HL-60/S4 treated with retinoic acid at 250 ng/mL for 4 days and 3 days (cell line): ENCODE measurements around the gene DNHD1.
"Not testable (repeated sequence)": the region's sequence is repeated elsewhere in the genome, so short reads cannot be mapped to it uniquely, and the experiment has no call there.

Experiments
- in situ Hi-C: fragments of 300-500 bp; cut with MboI; formaldehyde crosslinking; loops from 2 replicates; pipeline ENCODE4 v1.7.0; 2022; ENCODE audit warnings: low sequenced_read_pairs

Gene DNHD1

DNA sequence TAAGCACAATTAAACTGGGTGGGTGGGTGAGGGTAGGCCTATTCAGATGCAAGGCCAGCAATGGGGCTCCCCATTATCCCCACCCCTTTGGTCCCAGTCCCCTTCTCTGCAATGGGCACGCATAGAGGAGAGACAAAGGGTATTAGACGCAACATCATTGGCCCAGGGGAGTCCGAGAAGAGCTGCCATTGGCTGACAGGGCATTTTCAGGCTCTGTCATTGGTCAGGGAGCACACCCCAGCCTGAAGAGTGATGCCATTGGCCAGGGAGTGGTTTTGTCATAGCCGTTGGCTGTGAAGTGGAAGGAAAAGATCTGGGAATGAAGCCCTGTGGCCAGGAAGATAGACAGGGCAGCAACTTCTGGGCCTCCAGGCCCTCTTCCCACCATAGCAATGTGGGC lies 20.5 kb upstream of the DNHD1 start:
- in situ Hi-C loops, result no loop called here

DNA sequence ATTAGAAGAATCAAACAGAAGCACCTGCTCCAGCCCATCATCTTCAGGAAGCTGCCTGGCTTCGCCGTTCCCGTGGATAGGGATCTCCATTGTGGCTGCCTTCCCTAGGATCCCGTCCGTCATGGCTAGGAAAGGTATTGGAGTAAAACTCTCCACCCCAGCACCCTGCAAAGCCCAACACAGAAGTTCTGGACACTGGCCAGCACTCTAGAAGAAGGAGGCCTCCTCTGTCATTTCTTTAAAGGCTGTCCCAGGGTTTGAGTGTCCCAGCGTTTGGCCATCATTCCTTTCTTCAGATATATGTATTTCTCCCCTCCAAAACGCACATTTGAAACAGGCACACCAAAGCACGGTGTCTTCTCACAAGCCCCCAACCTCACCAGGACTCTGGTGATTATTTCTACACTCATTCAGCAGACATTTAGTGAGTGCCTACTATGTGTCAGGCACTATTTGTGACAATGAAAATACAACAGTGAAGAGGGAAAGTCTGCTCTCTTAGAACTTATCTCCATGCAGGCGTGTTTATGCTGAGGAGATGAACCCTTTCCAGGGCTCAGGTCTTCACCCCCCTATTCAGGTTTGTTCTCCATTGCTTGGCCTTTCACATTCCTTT lies 16.7 kb upstream of the DNHD1 start:
- in situ Hi-C loops, result no loop called here

DNA sequence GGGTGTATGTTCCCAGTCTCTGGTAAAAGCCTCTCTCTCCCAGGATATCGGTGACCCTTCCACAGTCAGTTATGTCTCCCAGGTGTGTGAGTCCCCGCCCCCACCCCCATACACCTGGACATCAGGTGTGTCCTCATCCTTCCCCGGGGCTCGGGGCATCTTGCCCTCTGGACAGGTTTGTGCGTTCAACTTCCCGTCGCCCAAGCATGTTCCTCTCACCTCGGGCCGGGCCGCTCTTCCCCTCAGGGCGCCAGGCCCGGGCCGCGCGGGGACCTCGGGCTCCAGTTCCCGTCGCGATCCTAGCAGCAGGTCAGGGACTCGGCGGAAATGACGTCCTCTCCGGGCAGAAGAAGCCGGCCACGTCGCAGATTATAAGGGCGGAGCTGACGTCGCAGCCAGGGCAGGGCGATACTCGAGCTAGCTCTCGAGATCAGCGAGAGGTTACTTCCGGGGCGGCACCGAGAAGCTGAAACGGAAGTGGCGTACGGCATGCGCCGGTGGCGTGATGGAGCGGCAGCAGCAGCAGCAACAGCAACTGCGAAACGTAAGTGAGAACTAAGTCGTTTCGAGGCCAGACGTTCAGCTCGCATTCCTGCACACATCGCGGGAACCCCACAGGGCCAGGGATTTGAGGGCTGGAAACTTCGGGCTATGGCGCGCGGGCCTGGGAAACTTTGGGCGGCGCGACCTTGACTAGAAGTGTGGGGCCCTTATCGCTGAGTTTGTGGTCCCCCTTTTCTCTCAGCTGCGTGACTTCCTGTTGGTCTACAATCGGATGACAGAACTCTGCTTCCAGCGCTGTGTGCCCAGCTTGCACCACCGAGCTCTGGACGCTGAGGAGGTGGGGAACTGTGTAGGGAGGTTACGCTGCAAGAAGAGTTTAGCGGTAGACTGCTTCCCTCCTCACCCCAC lies 15.8 kb upstream of the DNHD1 start, which contains the start of the genes ARFIP2 and TIMM10B:
TSS of gene ARFIP2 (minus strand) at position 320 of the 912 bp plus-strand sequence. CDS start 910 bp downstream, outside the sequence.
TSS of gene TIMM10B (plus strand) at position 490 of the 912 bp plus-strand sequence. CDS start at position 506, 16 bp downstream.
- in situ Hi-C loops, result no loop called here

DNA sequence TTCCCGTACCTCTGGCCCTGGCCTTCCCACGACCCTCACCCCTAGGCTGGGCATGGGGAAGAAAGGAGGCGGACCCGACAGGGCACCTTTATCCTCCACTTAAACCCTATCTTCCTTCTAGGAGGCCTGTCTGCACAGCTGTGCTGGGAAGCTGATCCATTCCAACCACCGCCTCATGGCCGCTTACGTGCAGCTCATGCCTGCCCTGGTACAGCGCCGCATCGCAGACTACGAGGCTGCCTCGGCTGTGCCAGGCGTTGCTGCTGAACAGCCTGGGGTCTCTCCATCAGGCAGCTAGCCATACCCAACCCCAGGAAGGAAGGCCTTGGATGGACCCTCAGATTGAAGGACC lies 15.2 kb upstream of the DNHD1 start:
- in situ Hi-C loops, result no loop called here

DNA sequence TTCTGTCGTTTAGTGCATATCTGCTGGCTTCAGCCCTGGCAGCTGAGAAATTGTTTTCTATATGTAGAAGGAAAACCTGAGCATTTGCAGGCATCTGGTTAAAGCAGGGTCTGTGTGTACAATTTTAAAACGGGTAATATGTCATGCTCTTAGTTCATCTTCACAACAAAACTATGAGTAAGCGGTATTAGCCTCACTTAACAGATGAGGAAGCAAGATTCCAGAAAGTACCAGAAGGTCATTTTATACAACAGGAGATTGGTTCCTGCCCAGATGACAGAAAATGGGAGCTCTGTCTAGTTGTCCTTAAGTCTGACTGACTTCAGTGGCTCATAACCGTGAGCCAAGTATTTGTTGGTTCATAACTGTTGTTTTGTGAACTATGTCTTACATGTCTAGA lies 14.6 kb upstream of the DNHD1 start:
- in situ Hi-C loops, result no loop called here

DNA sequence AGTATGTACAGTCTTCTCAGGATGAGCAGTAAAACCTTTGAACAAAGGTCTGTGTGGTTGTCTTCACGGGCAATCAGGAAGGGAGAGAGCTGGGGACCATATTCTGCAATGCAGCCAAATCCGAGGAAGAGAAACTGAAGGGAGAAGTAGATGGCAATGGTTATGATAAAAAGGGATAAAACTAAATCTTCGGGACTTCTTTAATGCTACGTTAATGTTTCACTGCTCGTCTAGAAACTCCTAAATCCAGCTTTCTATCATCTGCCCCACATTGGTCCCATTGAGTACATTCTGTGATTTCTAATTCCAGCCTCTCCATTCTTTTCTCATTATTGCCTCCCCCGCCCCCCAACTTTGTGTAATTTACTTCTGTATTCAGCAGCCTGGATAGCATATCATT lies 14.1 kb upstream of the DNHD1 start:
- in situ Hi-C loops, result no loop called here

DNA sequence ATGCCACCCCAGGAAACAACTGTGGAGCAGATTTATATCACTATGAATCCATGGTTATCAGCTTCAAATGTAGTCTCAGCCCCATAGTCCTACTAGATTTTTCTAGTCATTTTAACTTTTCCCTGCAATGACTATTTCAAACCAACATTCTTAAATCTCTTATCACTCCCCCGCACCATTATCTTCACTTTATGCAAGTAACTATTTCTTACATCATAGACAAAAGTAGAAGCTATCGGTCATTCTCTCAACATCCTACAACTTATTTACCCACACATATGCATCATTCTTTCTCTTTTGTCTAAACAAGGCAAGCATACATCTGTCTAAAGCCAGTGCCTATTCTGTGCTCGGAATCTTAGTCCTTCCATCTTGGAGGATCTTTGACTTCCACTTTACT lies 11.4 kb upstream of the DNHD1 start:
- in situ Hi-C loops, result no loop called here

DNA sequence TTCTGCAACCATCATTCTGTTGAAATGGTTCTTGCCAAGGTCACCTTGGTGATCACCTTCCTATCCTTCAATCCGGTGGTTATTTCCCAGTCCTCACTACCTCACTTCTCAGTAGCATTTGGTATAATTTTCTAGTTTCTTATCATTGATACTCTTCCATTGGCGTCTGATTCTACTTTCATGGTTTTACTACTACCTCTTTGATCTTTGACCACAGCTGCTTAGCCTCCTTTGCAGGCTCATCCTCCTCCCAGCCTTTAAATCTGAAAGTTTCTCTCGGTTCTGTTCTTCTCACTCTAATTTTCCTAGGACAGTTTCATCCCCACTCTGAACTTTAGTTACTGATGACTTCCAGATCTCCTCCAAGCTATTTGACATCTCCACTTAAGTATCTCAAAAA lies 10.8 kb upstream of the DNHD1 start:
- in situ Hi-C loops, result no loop called here

DNA sequence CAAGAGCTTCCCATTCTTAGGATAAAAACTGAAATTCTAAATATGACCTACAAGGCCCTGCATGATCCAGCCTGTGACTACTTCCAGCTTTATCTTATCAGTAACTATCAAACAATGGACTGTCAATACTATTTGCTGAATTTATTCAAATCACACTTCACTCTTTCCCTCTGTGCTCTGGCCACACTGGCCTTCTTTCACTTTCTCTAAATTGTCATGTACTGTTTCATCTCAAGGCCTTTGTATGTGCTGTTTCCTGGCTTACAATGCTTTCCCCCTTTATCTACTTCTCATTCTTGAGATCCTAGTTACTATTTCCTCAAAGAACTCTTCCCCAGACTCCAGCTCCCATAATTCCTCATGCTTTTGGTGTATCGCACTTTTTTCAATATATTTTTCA lies 10.1 kb upstream of the DNHD1 start:
- in situ Hi-C loops, result no loop called here

DNA sequence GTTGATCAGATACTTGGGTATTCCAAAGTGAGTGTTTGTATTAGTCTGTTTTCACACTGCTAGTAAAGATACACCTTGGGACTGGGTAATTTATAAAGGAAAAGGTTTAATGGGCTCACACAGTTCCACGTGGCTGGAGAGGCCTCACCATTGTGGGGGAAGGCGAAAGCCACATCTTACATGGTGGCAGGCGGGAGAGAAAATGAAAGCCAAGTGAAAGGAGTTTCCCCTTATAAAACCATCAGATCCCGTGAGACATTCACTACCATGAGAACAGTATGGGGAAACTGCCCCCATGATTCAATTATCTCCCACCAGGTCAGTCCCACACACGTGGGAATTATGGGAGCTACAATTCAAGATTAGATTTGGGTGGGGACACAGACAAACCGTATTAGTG lies 8.7 kb upstream of the DNHD1 start:
- in situ Hi-C loops, result no loop called here

DNA sequence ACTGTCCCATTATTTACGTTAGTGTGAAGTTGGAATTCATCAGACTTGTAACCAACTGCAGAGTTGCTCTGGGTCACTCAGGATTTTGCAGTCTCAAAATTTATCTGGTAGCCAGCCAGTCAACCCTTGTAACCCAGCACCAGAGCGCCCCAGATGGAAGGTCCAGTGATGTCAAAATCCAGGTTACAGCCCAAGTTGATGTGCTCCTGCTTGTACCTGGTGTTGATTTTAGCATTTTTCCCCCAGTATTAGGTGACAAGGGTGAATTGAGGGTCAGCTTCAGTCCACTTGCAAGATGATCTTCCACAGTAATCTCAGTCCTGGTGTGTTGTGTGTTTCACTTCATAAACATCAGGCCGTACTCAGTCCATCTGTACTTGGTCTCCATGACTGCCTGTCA lies 8.3 kb upstream of the DNHD1 start:
- in situ Hi-C loops, result no loop called here

DNA sequence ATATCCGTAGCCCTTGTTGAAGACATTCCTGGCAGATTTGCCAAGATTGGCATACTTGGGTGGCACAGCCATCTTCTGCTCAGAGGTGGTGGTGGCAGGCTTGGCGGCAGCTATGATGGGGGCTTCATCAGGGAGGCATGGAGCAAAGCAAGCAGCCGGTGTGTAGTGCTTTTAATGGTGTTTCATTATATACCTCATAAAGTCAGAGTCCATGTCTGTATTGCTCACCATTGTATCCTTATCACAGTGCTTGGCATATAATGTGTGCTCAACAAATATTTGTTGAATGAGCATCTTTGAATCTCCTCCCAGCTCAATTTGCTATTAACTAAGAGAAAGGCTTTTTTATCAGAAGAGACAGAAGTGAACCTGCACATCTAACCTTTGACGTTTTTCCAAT lies 7.8 kb upstream of the DNHD1 start:
- in situ Hi-C loops, result no loop called here

DNA sequence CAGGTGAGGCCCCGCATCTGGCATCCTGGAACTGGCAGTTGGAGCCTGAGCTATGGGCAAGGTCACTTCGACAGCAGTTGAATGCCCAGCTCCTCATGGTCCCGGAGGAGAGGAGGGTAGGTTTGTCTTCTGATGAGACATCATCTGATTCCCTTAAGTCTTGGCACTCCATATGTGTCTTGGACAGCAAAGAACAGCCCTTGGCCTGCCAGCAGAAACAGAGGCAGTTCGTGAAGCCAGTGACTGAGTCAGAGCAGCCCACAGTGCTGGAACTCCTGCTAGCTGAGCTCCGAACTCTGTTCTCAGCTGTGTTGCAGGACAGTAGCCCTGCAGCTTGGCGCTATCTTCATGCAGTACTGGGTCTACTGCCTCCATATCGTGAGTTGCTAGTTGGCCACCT lies 1.0 kb downstream of the DNHD1 start:
- in situ Hi-C loops, result no loop called here

DNA sequence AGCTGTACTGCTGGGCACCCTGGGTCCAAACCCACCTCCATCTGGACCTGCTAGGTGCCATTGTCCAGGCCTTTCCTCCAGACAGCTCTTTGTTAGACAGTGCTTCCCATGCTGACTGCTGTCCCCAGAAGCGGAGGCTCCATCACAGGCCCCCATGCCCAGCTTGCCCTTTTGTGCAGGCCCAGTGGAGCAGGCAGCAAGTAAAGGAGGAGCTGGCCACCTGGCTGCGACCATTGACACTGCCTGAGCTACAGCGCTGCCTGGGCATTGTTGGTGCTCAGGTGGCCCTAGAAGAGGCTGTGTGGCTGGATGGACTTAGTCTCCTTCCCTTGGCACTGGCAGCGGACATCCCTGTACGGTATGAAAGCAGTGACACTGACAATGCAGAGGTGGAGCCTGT lies 1.5 kb downstream of the DNHD1 start:
- in situ Hi-C loops, result no loop called here

DNA sequence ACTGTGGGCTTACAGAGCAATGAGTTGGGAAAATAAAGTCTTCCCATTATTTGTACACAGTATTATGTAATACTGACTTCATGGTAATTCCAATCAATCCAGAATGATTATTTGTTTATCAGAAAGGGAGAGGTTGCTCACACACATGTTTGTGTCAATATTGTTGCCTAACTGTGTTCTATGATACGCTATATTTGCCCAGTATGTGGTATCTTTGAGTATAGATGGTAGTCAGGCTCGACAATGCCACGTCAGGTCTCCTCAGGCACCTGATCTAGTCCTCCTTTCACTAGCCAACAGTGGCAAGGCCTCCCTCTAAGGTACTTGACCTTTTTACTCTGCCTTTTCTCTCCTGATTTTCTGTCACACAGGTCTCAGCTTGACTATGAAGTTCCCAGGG lies 5.3 kb downstream of the DNHD1 start:
- in situ Hi-C loops, result no loop called here

DNA sequence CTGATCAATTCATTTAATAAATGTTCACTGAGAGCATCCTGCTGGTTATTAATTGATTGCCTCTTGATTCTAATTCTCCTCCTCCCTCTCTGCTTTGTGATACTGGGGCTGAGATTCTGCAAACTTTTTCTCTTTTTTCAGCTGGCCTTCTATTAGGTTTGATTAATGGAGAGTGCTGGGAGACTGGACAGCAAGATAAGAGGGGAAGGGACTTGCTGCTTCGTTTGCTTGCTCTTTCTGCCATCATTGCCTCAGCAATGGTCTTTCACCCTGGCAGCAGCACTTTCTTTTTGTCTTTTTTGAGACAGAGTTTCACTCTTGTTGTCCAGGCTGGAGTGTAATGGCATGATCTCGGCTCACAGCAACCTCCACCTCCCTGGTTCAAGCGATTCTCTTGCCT lies 7.1 kb downstream of the DNHD1 start:
- in situ Hi-C loops, result no loop called here

DNA sequence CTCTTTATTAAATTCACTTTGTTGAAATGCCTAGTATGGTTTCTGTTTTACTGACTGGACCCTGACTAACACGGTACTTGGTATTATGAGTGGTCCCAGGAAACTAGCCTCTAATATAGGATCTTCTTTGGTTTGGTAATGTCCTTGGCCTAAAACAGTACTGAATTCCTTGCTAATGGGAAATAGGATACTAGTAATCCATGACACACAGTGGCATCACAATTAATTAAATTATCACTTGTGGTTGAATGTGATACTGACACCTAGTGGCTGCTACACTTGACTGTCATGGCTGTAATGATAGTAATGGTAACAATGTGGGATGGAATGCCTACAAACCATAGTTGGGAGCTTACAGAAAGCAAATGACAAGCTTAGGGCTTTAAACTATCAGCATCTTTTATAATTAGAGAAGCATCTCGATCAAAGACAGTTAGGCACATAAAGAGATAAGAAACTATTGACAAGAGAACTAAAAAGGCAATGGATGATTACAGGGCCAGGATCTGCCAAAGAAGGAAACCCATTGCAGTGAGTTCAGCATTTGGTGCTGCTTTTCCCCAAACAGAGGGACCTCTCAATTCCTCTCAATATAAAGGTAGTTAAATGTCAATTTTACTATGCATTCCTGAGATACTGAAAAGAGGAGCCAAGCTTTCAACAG lies 8.6 kb downstream of the DNHD1 start:
- in situ Hi-C loops, result no loop called here

DNA sequence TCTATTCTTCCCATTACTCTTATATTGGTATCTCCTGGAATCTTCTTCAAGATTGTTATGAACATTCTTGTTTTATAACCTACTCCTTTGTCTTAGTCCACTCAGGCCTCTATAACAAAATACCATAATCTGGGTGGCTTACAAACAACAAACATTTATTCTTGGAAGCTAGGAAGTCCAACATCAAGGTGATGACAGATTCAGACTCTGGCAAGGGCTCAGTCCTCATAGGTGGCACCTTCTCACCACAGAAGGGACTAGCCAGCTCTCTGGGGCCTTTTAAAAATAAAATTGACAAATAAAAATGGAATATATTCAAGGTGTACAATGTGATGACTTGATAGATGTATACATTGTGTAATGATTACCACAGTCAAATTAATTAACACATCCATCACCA lies 19.8 kb downstream of the DNHD1 start:
- in situ Hi-C loops, result no loop called here

DNA sequence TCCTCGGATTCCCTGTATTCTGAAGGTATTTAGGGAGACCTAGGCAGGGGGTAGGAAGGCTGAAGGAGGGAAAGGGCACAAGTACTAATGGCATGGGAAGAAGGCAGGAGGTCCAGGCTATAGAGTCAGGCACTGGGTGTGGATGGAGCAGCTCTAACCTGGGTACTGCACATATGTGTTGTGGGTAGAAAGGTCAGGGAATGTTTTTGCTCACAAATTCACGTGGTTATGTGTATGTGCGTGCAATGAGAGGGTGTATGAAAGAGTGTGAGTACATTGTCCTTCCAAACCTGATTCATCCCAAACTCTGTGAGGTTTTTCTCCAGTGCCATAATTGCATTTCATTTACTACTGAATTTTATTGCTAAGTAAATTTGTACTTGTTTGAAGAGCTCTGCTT lies 23.2 kb downstream of the DNHD1 start:
- in situ Hi-C loops, result no loop called here

DNA sequence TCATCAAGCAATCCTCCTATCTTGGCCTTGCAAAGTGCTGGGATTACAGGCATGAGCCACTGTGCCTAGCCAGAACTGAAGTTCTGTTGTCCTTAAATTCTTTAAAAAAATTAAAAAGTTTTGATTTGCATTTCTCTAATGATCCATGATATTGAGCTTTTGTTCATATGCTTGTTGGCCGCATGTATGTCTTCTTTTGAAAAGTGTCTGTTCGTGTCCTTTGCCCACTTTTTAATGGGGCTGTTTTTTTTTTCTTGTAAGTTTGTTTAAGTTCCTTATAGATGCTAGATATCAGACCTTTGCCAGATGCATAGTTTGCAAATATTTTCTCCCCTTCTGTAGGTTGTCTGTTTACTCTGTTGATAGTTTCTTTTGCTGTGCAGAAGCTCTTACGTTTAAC lies 24.9 kb downstream of the DNHD1 start:
- in situ Hi-C loops, result not testable (repeated sequence)

DNA sequence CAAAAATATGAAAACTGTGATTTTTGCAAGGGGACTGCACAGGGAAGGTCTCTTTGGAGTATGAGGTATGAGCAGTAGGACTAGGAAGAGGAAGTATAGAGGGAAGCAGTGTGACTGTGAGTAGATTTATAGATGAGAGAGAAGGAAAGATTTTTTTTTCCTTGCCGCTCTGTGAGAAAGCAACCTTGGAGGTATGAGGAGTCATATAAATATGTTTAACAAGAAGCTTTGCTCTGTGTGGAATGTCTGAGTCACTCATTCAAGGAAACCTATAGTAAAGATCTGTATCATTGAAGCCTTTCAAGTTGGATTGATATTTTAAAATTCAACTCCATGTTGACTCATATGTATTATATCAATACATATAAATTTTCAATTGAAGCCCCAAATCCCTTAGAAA lies 26.2 kb downstream of the DNHD1 start:
- in situ Hi-C loops, result no loop called here
